ENCODE measurements around the gene CCHCR1.

Gene CCHCR1

DNA sequence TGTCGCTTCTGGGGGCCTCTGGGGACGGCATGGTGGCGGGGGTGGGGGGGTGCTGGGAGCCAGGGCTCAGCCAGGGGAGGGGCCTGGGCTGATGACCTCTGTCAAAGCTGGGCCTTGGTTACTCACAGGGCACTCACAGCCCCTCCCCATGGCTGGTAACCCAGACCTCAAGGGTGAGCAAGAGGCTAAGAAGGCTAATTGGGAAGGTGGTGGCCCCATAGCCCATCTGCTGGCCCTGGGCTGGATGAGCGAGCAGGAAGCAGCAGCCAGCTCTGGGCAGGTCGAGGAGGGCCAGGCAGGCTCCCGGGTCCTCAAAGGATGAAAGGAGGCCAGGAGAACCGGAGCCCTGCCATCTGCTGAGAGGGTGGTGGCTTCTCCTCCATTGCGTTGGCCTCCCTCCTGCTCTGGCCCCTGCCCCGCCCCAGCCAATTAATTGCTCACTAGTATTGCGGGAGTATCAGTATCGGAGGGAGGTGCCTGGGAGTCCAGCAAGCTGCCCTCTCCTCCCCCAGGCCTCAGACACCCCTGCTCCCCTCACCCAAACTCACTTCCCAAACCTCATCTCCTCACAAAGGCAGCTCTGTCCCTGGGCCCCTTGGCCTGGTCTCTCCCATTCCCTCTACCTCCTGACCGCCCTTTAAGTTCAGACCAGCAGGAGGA is 36.3 kb downstream of the CCHCR1 start:
- TF ChIP-seq SPI1 (IDR thresholded peaks at IDR 0.05; ENCODE audit: low read depth, low read length), result no peak
- TF ChIP-seq POU2F2 (IDR thresholded peaks at IDR 0.05; ENCODE audit: low read depth, low read length), result no peak
- TF ChIP-seq PAX5 (IDR thresholded peaks at IDR 0.05; ENCODE audit: insufficient read depth, low read length, severe bottlenecking), result no peak
- no peak for TF ChIP-seq POLR2AphosphoS5 (IDR thresholded peaks at IDR 0.05; ENCODE audit: low read depth, low read length)
- TF ChIP-seq POLR2A (IDR thresholded peaks at IDR 0.05; ENCODE audit: low read depth, low read length), result no peak
- TF ChIP-seq TAF1 (IDR thresholded peaks at IDR 0.05; ENCODE audit: low read depth, low read length), result no peak
- FAIRE-seq, result no peak
- no peak for DNase-seq (ENCODE audit: insufficient read length, low spot score)

DNA sequence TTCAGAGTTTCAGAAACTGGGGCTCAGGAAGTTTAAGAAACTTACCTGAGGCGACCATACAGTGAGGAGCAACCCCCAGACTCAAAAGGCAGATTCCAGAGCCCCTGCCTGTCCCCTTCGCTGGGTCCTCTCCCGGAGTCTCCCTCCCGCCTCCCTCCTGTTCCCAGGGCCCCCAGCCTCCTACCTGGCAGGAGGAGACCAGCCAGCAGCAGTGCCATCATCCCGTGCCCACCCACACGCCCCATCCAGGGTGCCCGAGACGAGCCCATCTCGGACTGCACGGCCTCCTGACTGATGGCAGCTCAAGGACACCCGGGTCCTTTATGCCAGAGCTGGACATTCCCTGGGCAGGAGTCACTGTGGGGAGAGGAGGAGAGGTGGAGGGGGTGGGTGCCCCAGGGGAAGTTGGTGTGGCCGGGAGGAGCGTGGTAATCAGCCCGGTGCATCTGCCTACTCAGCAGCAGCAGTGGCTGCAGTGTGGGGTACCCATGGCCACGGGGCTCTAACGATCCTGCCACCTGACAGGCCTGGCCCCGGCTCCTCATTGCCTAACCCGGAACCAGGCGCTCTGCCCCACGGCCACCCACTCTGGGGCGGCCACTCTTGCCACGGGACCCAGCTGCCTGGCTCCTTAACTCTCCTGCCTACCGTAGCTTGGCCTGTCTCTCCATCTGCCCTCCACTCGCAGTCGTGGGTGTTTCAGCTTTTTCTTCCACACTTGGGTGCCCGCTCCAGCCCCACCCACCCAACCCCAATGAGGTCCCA is 37.3 kb downstream of the CCHCR1 start, which contains the start of gene CDSN:
TSS of gene CDSN (minus strand) at position 296 of the 765 bp plus-strand sequence. CDS start at position 269, 27 bp downstream.
- TF ChIP-seq POLR2AphosphoS5 (IDR thresholded peaks at IDR 0.05; ENCODE audit: low read depth, low read length), result no peak
- no peak for TF ChIP-seq SPI1 (IDR thresholded peaks at IDR 0.05; ENCODE audit: low read depth, low read length)
- TF ChIP-seq PAX5 (IDR thresholded peaks at IDR 0.05; ENCODE audit: insufficient read depth, low read length, severe bottlenecking), result no peak
- no peak for TF ChIP-seq TAF1 (IDR thresholded peaks at IDR 0.05; ENCODE audit: low read depth, low read length)
- no peak for TF ChIP-seq POLR2A (IDR thresholded peaks at IDR 0.05; ENCODE audit: low read depth, low read length)
- no peak for TF ChIP-seq POU2F2 (IDR thresholded peaks at IDR 0.05; ENCODE audit: low read depth, low read length)
- no peak for FAIRE-seq

DNA sequence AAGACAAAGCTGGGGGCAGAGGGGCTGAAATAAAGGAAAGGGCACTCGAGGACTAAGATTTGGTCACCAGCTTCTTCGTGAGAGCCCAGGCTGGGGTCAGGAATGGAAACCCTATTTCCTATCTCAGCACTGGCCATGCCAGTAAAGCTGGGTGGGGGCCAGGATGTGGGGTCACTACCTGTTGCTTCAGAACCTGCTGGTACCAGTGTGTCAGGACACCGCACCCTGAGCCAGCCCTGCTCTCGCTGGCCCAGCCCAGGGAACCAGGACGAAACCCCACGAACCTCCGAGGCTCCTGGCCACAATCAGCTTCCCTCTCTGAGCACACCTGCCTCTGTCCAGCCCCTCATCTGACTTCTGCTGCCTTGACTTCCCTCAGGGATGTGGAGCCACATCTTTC is 39.4 kb downstream of the CCHCR1 start:
- DNase-seq (ENCODE audit: insufficient read length, low spot score) (no peak), FAIRE-seq (no peak)
- TF ChIP-seq TAF1 (IDR thresholded peaks at IDR 0.05; ENCODE audit: low read depth, low read length) (no peak), POU2F2 (IDR thresholded peaks at IDR 0.05; ENCODE audit: low read depth, low read length) (no peak), SPI1 (IDR thresholded peaks at IDR 0.05; ENCODE audit: low read depth, low read length) (no peak)

More for the DNA sequence above, 37.3 kb downstream of the CCHCR1 start, which contains the start of gene CDSN:
- no peak for DNase-seq (ENCODE audit: insufficient read length, low spot score)

DNA sequence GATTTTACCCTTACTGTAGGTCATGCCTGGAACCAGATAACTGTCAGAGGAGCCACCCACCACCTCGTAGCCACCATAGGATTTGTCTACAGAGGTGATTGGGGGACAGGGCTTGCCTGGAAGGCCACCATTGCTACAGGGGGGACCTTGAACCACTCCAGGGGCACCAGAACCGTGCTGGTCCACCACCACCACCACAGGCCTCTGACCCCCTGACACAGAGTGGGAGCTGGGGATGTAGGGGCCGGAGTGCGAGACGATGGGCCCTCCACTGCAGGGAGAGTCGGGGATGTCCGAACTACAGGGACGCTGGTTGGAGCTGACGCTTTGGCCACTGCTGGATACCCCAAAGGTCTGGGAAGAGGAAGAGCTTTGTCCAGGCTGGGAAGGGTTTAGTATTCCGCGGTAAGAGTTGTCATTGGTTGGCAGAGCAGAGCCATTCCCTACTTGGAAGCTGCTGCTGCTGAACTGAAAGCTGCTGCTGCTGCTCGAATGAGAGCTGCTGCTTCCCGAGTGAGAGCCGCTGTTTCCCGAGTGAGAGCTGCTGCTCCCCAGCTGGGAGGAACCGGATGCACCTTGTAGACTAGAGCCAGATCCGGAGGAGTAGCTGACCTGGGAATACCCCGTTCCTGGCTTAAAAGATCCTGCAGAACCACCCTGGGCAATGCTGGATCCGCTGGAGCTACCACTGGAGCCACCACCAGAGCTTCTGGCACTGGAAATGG is 40.8 kb downstream of the CCHCR1 start:
- FAIRE-seq (no peak), DNase-seq (ENCODE audit: insufficient read length, low spot score) (no peak)
- TF ChIP-seq POU2F2 (IDR thresholded peaks at IDR 0.05; ENCODE audit: low read depth, low read length), result no peak
- TF ChIP-seq TAF1 (IDR thresholded peaks at IDR 0.05; ENCODE audit: low read depth, low read length), result no peak

DNA sequence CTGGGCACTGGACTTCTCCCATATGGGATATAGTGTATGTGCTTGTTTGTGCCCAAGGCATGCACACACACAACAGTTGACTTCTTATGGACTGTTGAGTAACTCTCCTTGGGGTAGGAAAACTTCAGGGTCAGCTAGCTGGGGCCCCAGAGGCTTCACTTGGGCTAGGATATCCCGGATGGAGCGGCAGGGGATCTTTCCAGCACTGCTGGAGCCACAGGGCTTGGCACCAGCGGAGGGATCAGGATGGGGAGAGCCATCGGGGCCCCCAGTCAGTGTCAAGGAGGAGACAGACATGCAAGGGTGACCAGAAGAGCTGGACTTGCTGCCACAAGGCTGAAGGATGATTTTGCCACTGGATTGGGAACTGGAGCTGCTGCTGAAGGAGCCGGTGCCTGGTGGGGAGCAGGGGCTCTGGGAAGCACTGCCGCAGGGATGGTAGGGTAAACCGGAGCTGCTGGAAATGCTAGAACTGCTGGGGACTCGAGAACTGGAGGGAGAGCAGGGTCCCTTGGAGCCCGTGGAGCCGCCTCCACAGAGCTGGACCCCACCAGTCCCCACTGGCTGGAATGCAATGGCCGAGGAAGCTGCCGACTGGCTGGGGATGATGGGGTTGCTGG is 41.6 kb downstream of the CCHCR1 start:
- DNase-seq (ENCODE audit: insufficient read length, low spot score), result no peak
- FAIRE-seq, result no peak
- TF ChIP-seq PAX5 (IDR thresholded peaks at IDR 0.05; ENCODE audit: insufficient read depth, low read length, severe bottlenecking), result no peak
- no peak for TF ChIP-seq TAF1 (IDR thresholded peaks at IDR 0.05; ENCODE audit: low read depth, low read length)
- no peak for TF ChIP-seq SPI1 (IDR thresholded peaks at IDR 0.05; ENCODE audit: low read depth, low read length)

DNA sequence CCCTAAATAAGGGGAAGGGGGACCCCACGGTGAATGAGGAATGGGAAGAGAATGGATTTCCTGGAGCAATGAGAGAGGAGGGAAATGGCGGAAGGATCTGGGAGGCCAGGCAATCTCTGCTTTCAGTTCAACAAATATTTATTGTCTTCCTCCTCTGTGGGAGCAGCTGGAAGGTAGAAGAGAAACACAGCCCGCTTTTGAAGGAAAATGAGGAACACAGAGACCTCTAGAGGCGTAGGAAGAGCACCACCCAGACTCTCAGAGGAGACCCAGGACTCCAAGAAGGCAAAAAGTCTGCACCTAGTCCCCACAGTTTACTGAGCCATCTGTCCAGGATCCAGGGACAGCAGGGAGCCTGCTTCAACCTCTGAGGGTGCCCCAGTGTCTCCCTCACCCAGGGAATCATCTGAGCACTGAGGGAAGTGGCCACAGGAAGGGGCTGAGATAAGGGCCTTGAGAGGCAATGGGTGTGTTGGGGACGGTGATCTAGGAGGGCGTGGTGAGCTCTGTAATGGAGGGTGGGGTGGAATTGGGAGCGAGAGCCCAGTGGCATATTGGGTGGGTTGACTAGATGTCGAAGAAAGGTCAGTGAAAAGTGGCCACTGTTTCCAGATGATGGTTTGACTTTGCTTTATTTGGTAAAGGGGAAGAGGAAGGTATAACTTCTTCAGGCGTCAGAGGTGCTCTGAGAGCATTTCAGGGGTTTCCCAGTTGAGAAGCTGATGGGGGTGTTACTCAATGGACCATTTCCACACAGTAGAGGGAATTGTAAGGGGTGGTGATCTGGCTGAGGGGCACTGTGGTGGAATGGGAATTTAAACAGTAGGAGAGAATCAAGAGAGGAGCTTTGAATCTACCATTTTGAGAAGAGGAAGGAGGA is 42.4 kb downstream of the CCHCR1 start:
- FAIRE-seq (peak; percentile 13), DNase-seq (ENCODE audit: insufficient read length, low spot score) (no peak)
- TF ChIP-seq PAX5 (IDR thresholded peaks at IDR 0.05; ENCODE audit: insufficient read depth, low read length, severe bottlenecking) (no peak), POLR2A (IDR thresholded peaks at IDR 0.05; ENCODE audit: low read depth, low read length) (no peak), POLR2AphosphoS5 (IDR thresholded peaks at IDR 0.05; ENCODE audit: low read depth, low read length) (no peak), POU2F2 (IDR thresholded peaks at IDR 0.05; ENCODE audit: low read depth, low read length) (no peak), TAF1 (IDR thresholded peaks at IDR 0.05; ENCODE audit: low read depth, low read length) (no peak), SPI1 (IDR thresholded peaks at IDR 0.05; ENCODE audit: low read depth, low read length) (peak; percentile 15; the same call in 1 of the 2 replicates)

DNA sequence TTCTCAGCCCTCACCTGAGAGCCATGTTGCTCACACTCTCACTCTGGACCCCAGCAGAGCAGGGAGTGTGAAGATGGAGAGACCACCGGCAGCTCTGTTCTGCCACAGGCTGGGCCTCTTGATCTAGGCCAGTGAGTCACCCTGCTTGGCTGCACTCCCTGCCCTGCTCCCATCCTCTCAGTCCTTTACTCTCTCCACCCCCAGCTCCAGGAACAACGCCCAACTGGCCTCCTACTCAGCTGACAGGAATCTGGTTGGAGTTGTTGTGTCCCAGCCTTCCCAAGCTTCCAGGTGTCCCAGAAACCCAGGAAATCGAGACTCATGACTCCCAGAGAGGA is 43.1 kb downstream of the CCHCR1 start, which contains the start of gene PSORS1C1:
TSS of gene PSORS1C1 (plus strand) at position 260 of the 338 bp plus-strand sequence. CDS start 14,833 bp downstream, outside the sequence.
- FAIRE-seq, result no peak
- no peak for DNase-seq (ENCODE audit: insufficient read length, low spot score)
- TF ChIP-seq POLR2AphosphoS5 (IDR thresholded peaks at IDR 0.05; ENCODE audit: low read depth, low read length) (no peak), SPI1 (IDR thresholded peaks at IDR 0.05; ENCODE audit: low read depth, low read length) (no peak), POLR2A (IDR thresholded peaks at IDR 0.05; ENCODE audit: low read depth, low read length) (no peak), PAX5 (IDR thresholded peaks at IDR 0.05; ENCODE audit: insufficient read depth, low read length, severe bottlenecking) (no peak), POU2F2 (IDR thresholded peaks at IDR 0.05; ENCODE audit: low read depth, low read length) (no peak), TAF1 (IDR thresholded peaks at IDR 0.05; ENCODE audit: low read depth, low read length) (no peak)

DNA sequence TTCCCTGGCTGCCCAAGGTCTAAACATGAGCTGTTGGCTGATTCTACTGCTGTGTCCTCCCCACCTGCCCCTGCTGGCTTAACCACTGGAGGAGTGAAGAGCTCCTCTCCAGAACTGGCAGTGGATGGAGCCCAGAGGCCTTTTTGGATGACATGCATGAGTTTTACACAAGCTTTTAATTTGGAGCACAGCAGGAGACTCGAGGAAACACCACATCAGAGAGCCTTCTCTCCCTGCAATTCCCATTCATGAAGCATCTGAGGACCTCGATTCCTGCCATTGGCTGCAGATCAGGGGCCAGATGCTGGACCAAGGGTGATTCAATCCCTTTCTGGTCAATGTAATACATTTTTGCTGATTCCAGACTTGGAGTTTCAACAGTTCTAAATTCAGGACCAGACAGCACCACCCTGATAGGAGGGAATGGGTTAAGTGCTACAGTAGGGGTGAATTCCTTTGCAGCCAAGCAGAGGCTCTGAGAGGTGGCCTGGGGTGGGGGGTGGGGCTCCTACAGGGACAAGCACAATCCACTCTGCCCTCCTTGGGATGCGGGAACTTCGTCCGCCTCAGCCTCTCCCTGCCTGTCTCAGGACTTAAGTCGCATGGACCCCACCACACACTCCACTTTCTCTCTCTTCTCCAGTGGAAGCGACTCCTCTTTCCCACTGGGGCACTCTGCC is 43.6 kb downstream of the CCHCR1 start:
- DNase-seq (ENCODE audit: insufficient read length, low spot score) (no peak), FAIRE-seq (no peak)
- no peak for TF ChIP-seq PAX5 (IDR thresholded peaks at IDR 0.05; ENCODE audit: insufficient read depth, low read length, severe bottlenecking)
- no peak for TF ChIP-seq SPI1 (IDR thresholded peaks at IDR 0.05; ENCODE audit: low read depth, low read length)
- TF ChIP-seq POLR2A (IDR thresholded peaks at IDR 0.05; ENCODE audit: low read depth, low read length), result no peak
- no peak for TF ChIP-seq POLR2AphosphoS5 (IDR thresholded peaks at IDR 0.05; ENCODE audit: low read depth, low read length)
- TF ChIP-seq TAF1 (IDR thresholded peaks at IDR 0.05; ENCODE audit: low read depth, low read length), result no peak
- TF ChIP-seq POU2F2 (IDR thresholded peaks at IDR 0.05; ENCODE audit: low read depth, low read length), result no peak
